Measurements from ENCODE around the gene PRRT1B.

- TF ChIP-seq EZH2phosphoT487 (conservative IDR thresholded peaks at IDR 0.05; ENCODE audit: low read length) (no peak), CTCF (IDR thresholded peaks at IDR 0.05; ENCODE audit: insufficient read depth, low read length, poor library complexity, severe bottlenecking) (no peak)
These were observed 19.4 kb upstream of the PRRT1B start for GRCh38 chr9:131525643-131526565.
